ENCODE results near the gene DUOX2.

The DUOX2 gene

DNA sequence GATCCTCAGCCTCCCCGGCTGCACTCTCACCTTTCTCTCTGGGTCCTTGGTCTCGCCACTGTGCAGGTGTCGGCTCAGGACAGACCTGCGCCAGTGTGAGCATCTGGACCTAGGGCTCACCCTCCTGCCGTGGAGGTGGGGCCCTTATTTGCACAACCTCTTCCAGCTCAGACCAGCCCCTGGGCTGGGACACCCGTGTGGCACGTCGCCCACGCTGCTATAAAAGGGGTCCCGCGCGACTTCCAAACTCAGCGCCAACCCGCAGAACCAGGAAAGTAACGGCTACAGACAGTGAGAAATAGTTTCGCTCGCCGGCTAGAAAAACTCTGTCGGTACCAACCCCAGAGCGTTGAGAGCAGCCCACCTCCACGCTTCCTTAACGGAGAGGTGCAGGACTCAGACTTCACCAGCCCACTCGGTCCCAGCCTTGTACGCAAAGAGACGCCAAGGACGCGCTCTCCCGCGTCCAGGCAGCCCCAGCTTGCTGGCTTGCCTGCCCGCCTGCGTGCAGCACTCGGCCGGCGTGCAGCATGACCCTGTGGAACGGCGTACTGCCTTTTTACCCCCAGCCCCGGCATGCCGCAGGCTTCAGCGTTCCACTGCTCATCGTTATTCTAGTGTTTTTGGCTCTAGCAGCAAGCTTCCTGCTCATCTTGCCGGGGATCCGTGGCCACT, at the start of gene DUOX2, which contains the start of gene DUOXA2:
TSS of gene DUOX2 (minus strand) at position 97 of the 675 bp plus-strand sequence. CDS start 761 bp downstream, outside the sequence.
TSS of gene DUOXA2 (plus strand) at position 251 of the 675 bp plus-strand sequence. CDS start at position 531, 280 bp downstream.
- Histone ChIP-seq H3K9ac (ENCODE audit: low read length) (peak within 1 kb of the TSS; percentile 26; the same call in 1 of the 2 replicates), H3K9me2 (ENCODE audit: low read depth, low read length) (no peaks in the 10 kb centered on the region), H3K4me1 (ENCODE audit: insufficient read depth, low read length, severe bottlenecking) (peaks cover 14% of the 10 kb centered on the region), H4K20me1 (ENCODE audit: insufficient read depth, low read length) (no peaks in the 10 kb centered on the region), H3K27me3 (ENCODE audit: insufficient read depth, low read length) (0 out of 2 replicates have a peak, but pooled peaks cover 3% of the 10 kb centered on the region), H2AFZ (ENCODE audit: low read length) (no peak within 1 kb of the TSS), H3K79me2 (ENCODE audit: insufficient read depth, low read length) (no peaks in the 10 kb centered on the region), H3K9me3 (ENCODE audit: low read length) (no peaks in the 10 kb centered on the region), H3K4me2 (ENCODE audit: low read length) (peak within 1 kb of the TSS; percentile 56), H3K36me3 (ENCODE audit: insufficient read depth, low read length) (no peaks in the 10 kb centered on the region), H3K27ac (ENCODE audit: low read depth, low read length, poor library complexity, severe bottlenecking) (no peak within 1 kb of the TSS), H3F3A (ENCODE audit: insufficient read depth, low read length) (no peaks in the 10 kb centered on the region), H3K4me3 (ENCODE audit: low read depth, low read length, poor library complexity, severe bottlenecking) (peak within 1 kb of the TSS; percentile 54)
- no peak for TF ChIP-seq EZH2 (IDR thresholded peaks at IDR 0.05; ENCODE audit: borderline replicate concordance, low read length)
- TF ChIP-seq, protein P1, sequence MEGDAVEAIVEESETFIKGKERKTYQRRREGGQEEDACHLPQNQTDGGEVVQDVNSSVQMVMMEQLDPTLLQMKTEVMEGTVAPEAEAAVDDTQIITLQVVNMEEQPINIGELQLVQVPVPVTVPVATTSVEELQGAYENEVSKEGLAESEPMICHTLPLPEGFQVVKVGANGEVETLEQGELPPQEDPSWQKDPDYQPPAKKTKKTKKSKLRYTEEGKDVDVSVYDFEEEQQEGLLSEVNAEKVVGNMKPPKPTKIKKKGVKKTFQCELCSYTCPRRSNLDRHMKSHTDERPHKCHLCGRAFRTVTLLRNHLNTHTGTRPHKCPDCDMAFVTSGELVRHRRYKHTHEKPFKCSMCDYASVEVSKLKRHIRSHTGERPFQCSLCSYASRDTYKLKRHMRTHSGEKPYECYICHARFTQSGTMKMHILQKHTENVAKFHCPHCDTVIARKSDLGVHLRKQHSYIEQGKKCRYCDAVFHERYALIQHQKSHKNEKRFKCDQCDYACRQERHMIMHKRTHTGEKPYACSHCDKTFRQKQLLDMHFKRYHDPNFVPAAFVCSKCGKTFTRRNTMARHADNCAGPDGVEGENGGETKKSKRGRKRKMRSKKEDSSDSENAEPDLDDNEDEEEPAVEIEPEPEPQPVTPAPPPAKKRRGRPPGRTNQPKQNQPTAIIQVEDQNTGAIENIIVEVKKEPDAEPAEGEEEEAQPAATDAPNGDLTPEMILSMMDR (IDR thresholded peaks at IDR 0.05; ENCODE audit: low read length), result no peak

DNA sequence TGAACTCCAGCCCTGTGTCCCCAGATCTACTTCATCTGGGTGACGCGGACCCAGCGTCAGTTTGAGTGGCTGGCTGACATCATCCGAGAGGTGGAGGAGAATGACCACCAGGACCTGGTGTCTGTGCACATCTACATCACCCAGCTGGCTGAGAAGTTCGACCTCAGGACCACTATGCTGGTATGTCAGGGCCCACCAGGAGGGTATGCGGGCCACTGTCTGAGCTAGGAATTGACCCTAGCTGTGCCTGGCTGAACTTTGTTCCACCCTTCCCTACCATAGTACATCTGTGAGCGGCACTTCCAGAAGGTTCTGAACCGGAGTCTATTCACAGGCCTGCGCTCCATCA, 49.5 kb upstream of the DUOX2 start:
- Histone ChIP-seq H3K36me3 (ENCODE audit: insufficient read depth, low read length) (no peaks in the 10 kb centered on the region), H3K9me2 (ENCODE audit: low read depth, low read length) (no peaks in the 10 kb centered on the region), H3K4me2 (ENCODE audit: low read length) (no peak overlapping the region), H3K4me3 (ENCODE audit: low read depth, low read length, poor library complexity, severe bottlenecking) (no peak overlapping the region), H2AFZ (ENCODE audit: low read length) (no peak overlapping the region), H3K9me3 (ENCODE audit: low read length) (no peaks in the 10 kb centered on the region), H3K27me3 (ENCODE audit: insufficient read depth, low read length) (no peaks in the 10 kb centered on the region), H3K79me2 (ENCODE audit: insufficient read depth, low read length) (no peaks in the 10 kb centered on the region), H3K9ac (ENCODE audit: low read length) (no peak overlapping the region), H4K20me1 (ENCODE audit: insufficient read depth, low read length) (no peaks in the 10 kb centered on the region), H3K27ac (ENCODE audit: low read depth, low read length, poor library complexity, severe bottlenecking) (no peak overlapping the region), H3F3A (ENCODE audit: insufficient read depth, low read length) (no peaks in the 10 kb centered on the region), H3K4me1 (ENCODE audit: insufficient read depth, low read length, severe bottlenecking) (peaks cover 5% of the 10 kb centered on the region)
- TF ChIP-seq, protein P1 (IDR thresholded peaks at IDR 0.05; ENCODE audit: low read length), result no peak
- TF ChIP-seq EZH2 (IDR thresholded peaks at IDR 0.05; ENCODE audit: borderline replicate concordance, low read length), result no peak

DNA sequence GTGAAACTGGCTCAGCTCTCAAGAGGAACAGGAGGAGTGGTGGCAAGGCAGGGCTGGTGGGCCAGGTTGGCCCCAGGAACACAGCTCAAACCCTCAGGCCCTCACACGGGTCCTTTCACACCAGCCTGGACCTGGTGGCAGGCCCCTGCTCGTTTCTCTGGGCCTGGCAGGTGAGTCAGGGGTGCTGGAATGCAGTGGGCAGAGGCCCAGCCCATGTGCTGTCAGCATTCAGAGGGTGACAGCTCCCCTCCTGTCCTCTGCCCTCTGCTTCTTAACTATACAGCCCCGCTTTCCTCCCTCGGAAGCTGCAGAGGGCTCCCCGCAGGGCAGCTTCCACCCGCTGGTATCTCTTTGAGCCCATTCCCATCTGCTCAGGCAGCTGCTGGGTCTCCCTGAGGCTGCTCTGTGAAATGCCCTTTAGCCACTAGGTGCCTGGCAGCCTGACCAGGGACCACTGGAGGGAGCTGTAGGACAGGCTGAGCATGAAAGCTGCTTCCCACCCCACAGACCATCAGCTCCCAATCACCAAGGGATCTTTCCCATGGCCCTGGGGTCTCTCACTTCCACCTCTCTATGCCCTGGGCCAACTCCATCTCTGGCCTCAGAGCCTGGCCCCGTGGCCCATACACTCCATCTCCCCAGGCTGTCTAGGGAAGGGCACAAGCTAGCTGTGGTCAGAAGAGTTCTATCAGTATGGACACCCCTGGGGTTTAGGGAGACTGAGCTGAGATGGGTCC, 49.0 kb upstream of the DUOX2 start:
- Histone ChIP-seq H3K9me3 (ENCODE audit: low read length) (no peaks in the 10 kb centered on the region), H3K4me2 (ENCODE audit: low read length) (no peak overlapping the region), H3F3A (ENCODE audit: insufficient read depth, low read length) (no peaks in the 10 kb centered on the region), H3K36me3 (ENCODE audit: insufficient read depth, low read length) (no peaks in the 10 kb centered on the region), H3K9ac (ENCODE audit: low read length) (no peak overlapping the region), H3K9me2 (ENCODE audit: low read depth, low read length) (no peaks in the 10 kb centered on the region), H3K27ac (ENCODE audit: low read depth, low read length, poor library complexity, severe bottlenecking) (no peak overlapping the region), H3K27me3 (ENCODE audit: insufficient read depth, low read length) (no peaks in the 10 kb centered on the region), H4K20me1 (ENCODE audit: insufficient read depth, low read length) (no peaks in the 10 kb centered on the region), H3K79me2 (ENCODE audit: insufficient read depth, low read length) (no peaks in the 10 kb centered on the region), H3K4me1 (ENCODE audit: insufficient read depth, low read length, severe bottlenecking) (peaks cover 5% of the 10 kb centered on the region), H2AFZ (ENCODE audit: low read length) (no peak overlapping the region), H3K4me3 (ENCODE audit: low read depth, low read length, poor library complexity, severe bottlenecking) (no peak overlapping the region)
- TF ChIP-seq EZH2 (IDR thresholded peaks at IDR 0.05; ENCODE audit: borderline replicate concordance, low read length), result no peak
- TF ChIP-seq, protein P1 (IDR thresholded peaks at IDR 0.05; ENCODE audit: low read length), result peak; percentile 88

Measured in OCI-LY1 (cell line).